Loucy (cell line): ENCODE data around the gene CIROP.

Experiments used
- EZH2phosphoT487 ChIP-seq: fragments of 200-600 bp; IDR thresholded peaks from 2 replicates; pipeline ENCODE4 v1.6.1; 2018; ENCODE audit warnings: antibody characterized with exemption, mild to moderate bottlenecking, moderate library complexity, borderline replicate concordance
- TF ChIP-seq, protein P1 (sequence below): fragments of 200-600 bp; sonication (generic); conservative IDR thresholded peaks from 2 replicates; pipeline ENCODE4 v1.5.1; 2014; ENCODE audit warnings: mild to moderate bottlenecking, antibody characterized with exemption, low read length

DNA sequence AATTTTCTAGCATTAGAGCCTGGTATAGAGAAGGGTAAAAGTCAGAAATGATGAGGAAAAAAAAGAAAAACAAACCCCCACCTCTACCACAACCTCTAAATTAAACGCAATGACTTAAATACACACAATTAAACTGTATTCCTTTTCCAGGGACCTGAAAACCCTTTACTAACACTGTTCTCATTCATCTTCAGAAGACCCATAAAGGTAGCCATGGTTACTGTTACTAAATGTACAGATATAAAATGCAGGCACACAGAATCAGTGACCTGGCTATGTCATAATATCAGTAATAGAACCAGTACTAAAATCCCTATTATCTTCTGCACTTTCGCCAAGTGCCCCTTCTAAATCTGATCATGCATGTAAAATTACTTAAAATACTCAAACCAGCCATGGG is 11.3 kb downstream of the CIROP start:
- TF ChIP-seq, protein P1, sequence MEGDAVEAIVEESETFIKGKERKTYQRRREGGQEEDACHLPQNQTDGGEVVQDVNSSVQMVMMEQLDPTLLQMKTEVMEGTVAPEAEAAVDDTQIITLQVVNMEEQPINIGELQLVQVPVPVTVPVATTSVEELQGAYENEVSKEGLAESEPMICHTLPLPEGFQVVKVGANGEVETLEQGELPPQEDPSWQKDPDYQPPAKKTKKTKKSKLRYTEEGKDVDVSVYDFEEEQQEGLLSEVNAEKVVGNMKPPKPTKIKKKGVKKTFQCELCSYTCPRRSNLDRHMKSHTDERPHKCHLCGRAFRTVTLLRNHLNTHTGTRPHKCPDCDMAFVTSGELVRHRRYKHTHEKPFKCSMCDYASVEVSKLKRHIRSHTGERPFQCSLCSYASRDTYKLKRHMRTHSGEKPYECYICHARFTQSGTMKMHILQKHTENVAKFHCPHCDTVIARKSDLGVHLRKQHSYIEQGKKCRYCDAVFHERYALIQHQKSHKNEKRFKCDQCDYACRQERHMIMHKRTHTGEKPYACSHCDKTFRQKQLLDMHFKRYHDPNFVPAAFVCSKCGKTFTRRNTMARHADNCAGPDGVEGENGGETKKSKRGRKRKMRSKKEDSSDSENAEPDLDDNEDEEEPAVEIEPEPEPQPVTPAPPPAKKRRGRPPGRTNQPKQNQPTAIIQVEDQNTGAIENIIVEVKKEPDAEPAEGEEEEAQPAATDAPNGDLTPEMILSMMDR = no peak
- no peak for TF ChIP-seq EZH2phosphoT487
